Tibial nerve (tissue), 4 donors: ENCODE results near the gene CCDC34. TPM values are rescaled to one million over a fixed set of nuclear protein-coding genes. Genes with fewer than 3 reads are reported as not detected.

Experiments
- DNase-seq, 2 donors: peaks; one replicate each; pipeline ENCODE4 v3.0.0-alpha.2; 2019; ENCODE audit warnings: low spot score in 2 of 2
- H3K27ac ChIP-seq, 4 donors: fragments of 200-600 bp; sonication (generic) in 3 of 4; one replicate each; pipeline ENCODE4 v1.5.1; 2017 to 2019; ENCODE audit warnings: mild to moderate bottlenecking in 1 of 4
- H3K27me3 ChIP-seq, 2 donors: fragments of 200-600 bp; sonication (generic) in 1 of 2; one replicate each; pipeline versions ENCODE4 v1.5.1 to v1.6.0; 2017 to 2019
- H3K36me3 ChIP-seq, 3 donors: fragments of 200-600 bp; sonication (generic); one replicate each; pipeline ENCODE4 v1.5.1; 2018 to 2019
- H3K4me1 ChIP-seq, 4 donors: fragments of 200-600 bp; sonication (generic) in 3 of 4; one replicate each; pipeline ENCODE4 v1.5.1; 2017 to 2019
- H3K4me3 ChIP-seq, 4 donors: fragments of 200-600 bp; sonication (generic) in 3 of 4; one replicate each; pipeline ENCODE4 v1.5.1; 2017 to 2019; ENCODE audit warnings: mild to moderate bottlenecking in 1 of 4, moderate library complexity in 1 of 4
- H3K9me3 ChIP-seq, 4 donors: fragments of 200-600 bp; sonication (generic) in 3 of 4; one replicate each; pipeline ENCODE4 v1.5.1; 2017 to 2019
- EP300 ChIP-seq, 2 donors: sonication (generic); formaldehyde crosslinking; IDR thresholded peaks; one replicate each; pipeline ENCODE4 v1.6.1; 2017; ENCODE audit warnings: antibody characterized with exemption in 2 of 2, mild to moderate bottlenecking in 1 of 2
- POLR2A ChIP-seq, 2 donors: fragments of 450-650 bp; IDR thresholded peaks; one replicate each; pipeline ENCODE4 v1.6.1; 2017; ENCODE audit warnings: antibody characterized with exemption in 2 of 2, mild to moderate bottlenecking in 2 of 2, moderate library complexity in 2 of 2
- WGBS, 2 donors: methylation state at CpG; one replicate each; pipeline ENCODE4 v1.1.5; 2018; 5-methylcytosine and 5-hydroxymethylcytosine counted together
- total RNA-seq, 4 donors: library from RNA; depleted of rRNA; stranded (reverse); fragments of >200 nt; gene quantifications; one replicate each; pipeline ENCODE4 v1.1.0, GENCODE V29; 2016
- TF ChIP-seq, protein P1 (sequence below), 5 experiments: fragments of 200-600 bp in 3 of 5; fragments of 450-650 bp in 2 of 5; sonication (generic) in 3 of 5; IDR thresholded peaks; one replicate each; pipeline ENCODE4 v1.5.1; 2016 to 2019; ENCODE audit warnings: antibody characterized with exemption in 5 of 5, mild to moderate bottlenecking in 3 of 5, moderate library complexity in 2 of 5

The CCDC34 gene
- total RNA-seq, 4 donors from 2014 or later = 1.4 to 11.5 (median 4.7) TPM

- Histone ChIP-seq H3K27ac (no peak overlapping the region), H3K4me3 (no peak overlapping the region), H3K27me3 (no peaks in the 10 kb centered on the region), H3K4me1 (no peaks in the 10 kb centered on the region), H3K9me3 (no peaks in the 10 kb centered on the region), H3K36me3 (no peaks in the 10 kb centered on the region)
- TF ChIP-seq POLR2A (IDR thresholded peaks at IDR 0.05) = no peak
- TF ChIP-seq EP300 (IDR thresholded peaks at IDR 0.05) = no peak
- TF ChIP-seq, protein P1, sequence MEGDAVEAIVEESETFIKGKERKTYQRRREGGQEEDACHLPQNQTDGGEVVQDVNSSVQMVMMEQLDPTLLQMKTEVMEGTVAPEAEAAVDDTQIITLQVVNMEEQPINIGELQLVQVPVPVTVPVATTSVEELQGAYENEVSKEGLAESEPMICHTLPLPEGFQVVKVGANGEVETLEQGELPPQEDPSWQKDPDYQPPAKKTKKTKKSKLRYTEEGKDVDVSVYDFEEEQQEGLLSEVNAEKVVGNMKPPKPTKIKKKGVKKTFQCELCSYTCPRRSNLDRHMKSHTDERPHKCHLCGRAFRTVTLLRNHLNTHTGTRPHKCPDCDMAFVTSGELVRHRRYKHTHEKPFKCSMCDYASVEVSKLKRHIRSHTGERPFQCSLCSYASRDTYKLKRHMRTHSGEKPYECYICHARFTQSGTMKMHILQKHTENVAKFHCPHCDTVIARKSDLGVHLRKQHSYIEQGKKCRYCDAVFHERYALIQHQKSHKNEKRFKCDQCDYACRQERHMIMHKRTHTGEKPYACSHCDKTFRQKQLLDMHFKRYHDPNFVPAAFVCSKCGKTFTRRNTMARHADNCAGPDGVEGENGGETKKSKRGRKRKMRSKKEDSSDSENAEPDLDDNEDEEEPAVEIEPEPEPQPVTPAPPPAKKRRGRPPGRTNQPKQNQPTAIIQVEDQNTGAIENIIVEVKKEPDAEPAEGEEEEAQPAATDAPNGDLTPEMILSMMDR (IDR thresholded peaks at IDR 0.05) = no peak
- DNase-seq = no peak
- WGBS, 2 donors = 74 to 91% methylated on average over 2 of the region's 2 CpGs
Measured at GRCh38 chr11:27313157-27313821, 49.7 kb downstream of the CCDC34 start.

DNA sequence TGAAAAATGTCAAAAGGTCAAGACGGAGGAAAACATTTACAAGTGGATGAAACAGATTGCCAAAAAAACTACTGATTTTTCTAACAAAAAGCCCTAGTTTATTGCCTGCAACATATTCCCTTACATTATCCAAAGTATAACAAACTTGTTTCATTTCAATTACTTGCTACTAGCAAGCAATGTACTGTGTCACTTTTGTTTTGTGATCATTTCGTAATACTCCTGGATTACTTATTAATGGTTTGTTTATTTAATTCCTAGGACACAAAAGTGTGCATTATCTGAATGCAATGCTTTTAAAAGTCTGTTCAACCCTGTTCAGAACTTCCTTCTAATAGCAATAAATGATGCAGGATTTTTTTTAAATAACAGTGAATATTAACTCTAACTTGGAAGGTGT lies 50.9 kb downstream of the CCDC34 start:
- no peak for TF ChIP-seq POLR2A (IDR thresholded peaks at IDR 0.05)
- no peak for TF ChIP-seq EP300 (IDR thresholded peaks at IDR 0.05)
- TF ChIP-seq, protein P1 (IDR thresholded peaks at IDR 0.05) = no peak
- no peaks in the 10 kb centered on the region for H3K9me3 ChIP-seq

DNA sequence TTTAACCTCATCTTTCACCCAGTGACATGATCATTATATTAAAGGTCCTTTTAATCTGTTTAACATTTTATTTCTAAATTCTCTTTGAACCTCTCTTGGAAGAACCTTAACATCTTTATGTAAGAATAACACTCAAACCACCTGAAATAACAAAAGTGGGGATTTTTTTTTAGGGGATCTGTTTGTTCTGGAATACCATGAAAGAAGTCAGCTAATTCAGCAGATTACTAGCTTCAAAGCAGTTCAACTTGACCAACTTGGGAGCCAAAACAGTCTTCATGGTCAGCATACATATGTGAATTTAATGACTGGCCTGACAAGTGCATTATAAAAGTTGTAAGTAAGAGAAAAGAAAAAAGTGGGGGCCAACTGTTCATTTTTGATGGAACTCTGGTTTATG lies 52.3 kb downstream of the CCDC34 start:
- no peaks in the 10 kb centered on the region for H3K4me1 ChIP-seq
- no peaks in the 10 kb centered on the region for H3K9me3 ChIP-seq
- no peak overlapping the region for H3K4me3 ChIP-seq
- no peak for TF ChIP-seq EP300 (IDR thresholded peaks at IDR 0.05)
- TF ChIP-seq POLR2A (IDR thresholded peaks at IDR 0.05) = no peak
- TF ChIP-seq, protein P1 (IDR thresholded peaks at IDR 0.05) = no peak
- no peak for DNase-seq
- H3K36me3 ChIP-seq = no peaks in the 10 kb centered on the region
- no peaks in the 10 kb centered on the region for H3K27me3 ChIP-seq
- no peak overlapping the region for H3K27ac ChIP-seq

More for the DNA sequence above, 50.9 kb downstream of the CCDC34 start:
- Histone ChIP-seq H3K36me3 (no peaks in the 10 kb centered on the region), H3K27ac (no peak overlapping the region), H3K4me3 (no peak overlapping the region), H3K4me1 (no peaks in the 10 kb centered on the region), H3K27me3 (no peaks in the 10 kb centered on the region)
- DNase-seq = no peak
- 70 to 71% methylated on average over 2 of the region's 2 CpGs for WGBS, 2 donors

GRCh38 chr11:27310182-27310581 lies 52.8 kb downstream of the CCDC34 start:
- DNase-seq = no peak
- Histone ChIP-seq H3K36me3 (no peaks in the 10 kb centered on the region), H3K4me3 (no peak overlapping the region), H3K4me1 (no peaks in the 10 kb centered on the region), H3K27me3 (no peaks in the 10 kb centered on the region), H3K27ac (no peak overlapping the region), H3K9me3 (peaks cover 0 to 1% (median 0%) of the 10 kb centered on the region in 4 donors)
- TF ChIP-seq EP300 (IDR thresholded peaks at IDR 0.05) = no peak

DNA sequence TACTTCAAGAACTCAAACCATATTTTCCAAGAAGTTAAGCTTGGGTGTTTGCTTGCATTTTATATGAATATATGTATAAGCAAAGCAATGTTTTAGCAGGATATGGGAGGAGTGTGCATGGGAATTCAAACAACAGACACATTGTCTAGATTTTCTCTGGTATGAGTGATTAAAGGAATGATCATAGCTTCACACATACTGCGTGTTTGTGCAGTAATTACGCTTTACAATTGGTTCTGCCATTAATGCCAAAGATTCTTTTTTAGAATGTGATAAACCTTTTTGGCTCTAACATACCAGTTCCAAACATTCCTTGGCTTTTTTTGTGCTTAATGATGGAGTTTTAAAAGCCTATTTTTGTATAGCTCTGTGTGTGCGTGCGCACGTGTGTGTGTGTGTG lies 54.0 kb downstream of the CCDC34 start:
- no peaks in the 10 kb centered on the region for H3K27me3 ChIP-seq
- H3K36me3 ChIP-seq = no peaks in the 10 kb centered on the region
- H3K9me3 ChIP-seq = peaks cover 0 to 8% (median 0%) of the 10 kb centered on the region in 4 donors
- 37 to 48% methylated on average over 5 of the region's 5 CpGs for WGBS, 2 donors
- H3K4me3 ChIP-seq = no peak overlapping the region
- no peak overlapping the region for H3K27ac ChIP-seq
- no peak for DNase-seq
- TF ChIP-seq, protein P1 (IDR thresholded peaks at IDR 0.05) = no peak
- TF ChIP-seq POLR2A (IDR thresholded peaks at IDR 0.05) (no peak), EP300 (IDR thresholded peaks at IDR 0.05) (no peak)
- no peaks in the 10 kb centered on the region for H3K4me1 ChIP-seq

- no peak for TF ChIP-seq POLR2A (IDR thresholded peaks at IDR 0.05)
- TF ChIP-seq, protein P1 (IDR thresholded peaks at IDR 0.05) = no peak
- DNase-seq = no peak
- Histone ChIP-seq H3K36me3 (no peaks in the 10 kb centered on the region), H3K4me3 (no peak overlapping the region), H3K9me3 (peaks cover 0 to 8% (median 0%) of the 10 kb centered on the region in 4 donors), H3K27ac (no peak overlapping the region), H3K4me1 (no peaks in the 10 kb centered on the region), H3K27me3 (no peaks in the 10 kb centered on the region)
Measured at GRCh38 chr11:27307232-27307631, 55.8 kb downstream of the CCDC34 start.
